ENCODE measurements around the gene SLC39A11. TPM values are rescaled to one million over a fixed set of nuclear protein-coding genes. Genes with fewer than 3 reads are reported as not detected.

Gene SLC39A11
- polyA plus RNA-seq, 1 donor from 2014 or later = 8.0 TPM

DNA sequence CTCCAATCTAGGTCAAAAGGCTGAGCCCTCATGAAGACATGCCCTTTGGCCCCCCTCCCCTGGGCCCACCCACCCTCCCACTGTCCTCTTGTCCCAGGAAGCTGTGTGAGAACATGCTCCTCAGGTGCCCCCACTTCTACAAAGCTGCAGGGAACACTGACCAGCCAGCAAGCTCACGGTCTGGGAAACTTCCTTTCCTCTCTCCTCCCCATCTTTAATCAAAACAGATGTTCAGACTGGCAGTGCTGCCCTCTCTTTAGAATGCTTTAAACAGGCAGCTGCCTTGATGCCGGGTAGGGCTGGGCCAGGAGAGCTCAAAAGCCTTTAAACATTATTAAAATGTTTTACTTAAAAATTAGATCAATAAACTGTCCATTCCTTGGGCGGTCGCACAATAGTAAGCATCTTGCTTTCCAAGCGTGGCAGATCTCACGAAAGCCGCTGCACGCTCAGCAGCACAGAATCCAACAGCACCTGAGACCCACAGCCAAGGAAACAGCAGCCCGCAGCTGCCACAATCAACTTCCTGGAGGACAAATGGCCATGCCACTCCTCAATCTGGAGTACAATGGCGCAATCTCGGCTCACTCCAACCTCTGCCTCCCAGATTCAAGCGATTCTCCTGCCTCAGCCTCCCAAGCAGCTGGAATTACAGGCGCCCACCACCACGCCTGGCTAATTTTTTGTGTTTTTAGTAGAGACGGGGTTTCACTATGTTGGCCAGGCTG is 399.2 kb downstream of the SLC39A11 start:
- no peak overlapping the region for H3K27ac ChIP-seq (ENCODE audit: low read length)
- no peak for TF ChIP-seq POLR2AphosphoS5 (IDR thresholded peaks at IDR 0.05)
- no peak for TF ChIP-seq CTCF (IDR thresholded peaks at IDR 0.05; ENCODE audit: poor library complexity, severe bottlenecking)
- no peak for TF ChIP-seq EZH2 (IDR thresholded peaks at IDR 0.05; ENCODE audit: borderline replicate concordance, insufficient read depth, low read length, poor library complexity, severe bottlenecking)
- TF ChIP-seq RAD21 (conservative IDR thresholded peaks at IDR 0.05) = no peak
- TF ChIP-seq SMC3 (conservative IDR thresholded peaks at IDR 0.05; ENCODE audit: poor library complexity) = no peak
- TF ChIP-seq, protein P1, sequence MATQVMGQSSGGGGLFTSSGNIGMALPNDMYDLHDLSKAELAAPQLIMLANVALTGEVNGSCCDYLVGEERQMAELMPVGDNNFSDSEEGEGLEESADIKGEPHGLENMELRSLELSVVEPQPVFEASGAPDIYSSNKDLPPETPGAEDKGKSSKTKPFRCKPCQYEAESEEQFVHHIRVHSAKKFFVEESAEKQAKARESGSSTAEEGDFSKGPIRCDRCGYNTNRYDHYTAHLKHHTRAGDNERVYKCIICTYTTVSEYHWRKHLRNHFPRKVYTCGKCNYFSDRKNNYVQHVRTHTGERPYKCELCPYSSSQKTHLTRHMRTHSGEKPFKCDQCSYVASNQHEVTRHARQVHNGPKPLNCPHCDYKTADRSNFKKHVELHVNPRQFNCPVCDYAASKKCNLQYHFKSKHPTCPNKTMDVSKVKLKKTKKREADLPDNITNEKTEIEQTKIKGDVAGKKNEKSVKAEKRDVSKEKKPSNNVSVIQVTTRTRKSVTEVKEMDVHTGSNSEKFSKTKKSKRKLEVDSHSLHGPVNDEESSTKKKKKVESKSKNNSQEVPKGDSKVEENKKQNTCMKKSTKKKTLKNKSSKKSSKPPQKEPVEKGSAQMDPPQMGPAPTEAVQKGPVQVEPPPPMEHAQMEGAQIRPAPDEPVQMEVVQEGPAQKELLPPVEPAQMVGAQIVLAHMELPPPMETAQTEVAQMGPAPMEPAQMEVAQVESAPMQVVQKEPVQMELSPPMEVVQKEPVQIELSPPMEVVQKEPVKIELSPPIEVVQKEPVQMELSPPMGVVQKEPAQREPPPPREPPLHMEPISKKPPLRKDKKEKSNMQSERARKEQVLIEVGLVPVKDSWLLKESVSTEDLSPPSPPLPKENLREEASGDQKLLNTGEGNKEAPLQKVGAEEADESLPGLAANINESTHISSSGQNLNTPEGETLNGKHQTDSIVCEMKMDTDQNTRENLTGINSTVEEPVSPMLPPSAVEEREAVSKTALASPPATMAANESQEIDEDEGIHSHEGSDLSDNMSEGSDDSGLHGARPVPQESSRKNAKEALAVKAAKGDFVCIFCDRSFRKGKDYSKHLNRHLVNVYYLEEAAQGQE (IDR thresholded peaks at IDR 0.05; ENCODE audit: borderline replicate concordance) = no peak
- TF ChIP-seq MXI1 (conservative IDR thresholded peaks at IDR 0.05; ENCODE audit: poor library complexity, severe bottlenecking) = no peak
- no peak for TF ChIP-seq TAF1 (IDR thresholded peaks at IDR 0.05; ENCODE audit: low read depth)
- TF ChIP-seq EP300 (conservative IDR thresholded peaks at IDR 0.05; ENCODE audit: poor library complexity, severe bottlenecking) = no peak
- H3K9ac ChIP-seq (ENCODE audit: low read length) = no peak overlapping the region

DNA sequence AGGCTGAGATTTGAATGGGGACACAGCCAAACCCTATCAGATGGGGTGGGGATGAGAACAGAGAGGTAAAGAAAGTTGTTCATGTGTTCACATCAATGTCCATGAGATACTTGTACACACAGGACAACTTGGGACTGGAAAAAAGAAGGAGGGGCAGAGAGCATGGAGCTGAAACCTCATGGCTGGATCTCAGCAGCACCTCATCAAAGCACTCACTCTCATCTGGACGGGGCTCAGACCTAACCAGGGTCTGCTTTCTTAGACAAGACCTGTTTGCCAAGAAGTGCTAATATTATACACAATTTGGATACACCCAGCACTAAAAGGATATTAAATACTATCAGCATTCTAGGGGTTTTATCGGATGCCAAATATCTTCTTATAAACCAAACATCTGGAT is 399.8 kb downstream of the SLC39A11 start:
- Histone ChIP-seq H3F3A (ENCODE audit: insufficient read depth, low read length, poor library complexity, severe bottlenecking) (no peaks in the 10 kb centered on the region), H3K4me2 (ENCODE audit: low read length) (no peak overlapping the region), H4K20me1 (ENCODE audit: insufficient read depth) (no peaks in the 10 kb centered on the region), H3K4me3 (ENCODE audit: low read length) (no peak overlapping the region), H3K27me3 (ENCODE audit: insufficient read depth, low read depth, low read length) (no peaks in the 10 kb centered on the region), H3K9ac (ENCODE audit: low read length) (no peak overlapping the region), H3K27ac (ENCODE audit: low read length) (no peak overlapping the region), H3K79me2 (replicated peaks; ENCODE audit: insufficient read depth, low read length) (no peaks in the 10 kb centered on the region), H3K9me2 (ENCODE audit: insufficient read depth, low read length) (no peaks in the 10 kb centered on the region), H2AFZ (ENCODE audit: low read depth, low read length) (no peak overlapping the region), H3K9me3 (ENCODE audit: low read length) (no peaks in the 10 kb centered on the region), H3K36me3 (ENCODE audit: insufficient read depth, low read length) (no peaks in the 10 kb centered on the region)
- TF ChIP-seq RAD21 (conservative IDR thresholded peaks at IDR 0.05) (no peak), POLR2AphosphoS5 (IDR thresholded peaks at IDR 0.05) (no peak), MXI1 (conservative IDR thresholded peaks at IDR 0.05; ENCODE audit: poor library complexity, severe bottlenecking) (no peak), SMC3 (conservative IDR thresholded peaks at IDR 0.05; ENCODE audit: poor library complexity) (no peak), TAF1 (IDR thresholded peaks at IDR 0.05; ENCODE audit: low read depth) (no peak), EP300 (conservative IDR thresholded peaks at IDR 0.05; ENCODE audit: poor library complexity, severe bottlenecking) (no peak), CTCF (IDR thresholded peaks at IDR 0.05; ENCODE audit: poor library complexity, severe bottlenecking) (no peak), EZH2 (IDR thresholded peaks at IDR 0.05; ENCODE audit: borderline replicate concordance, insufficient read depth, low read length, poor library complexity, severe bottlenecking) (no peak)
- TF ChIP-seq, protein P1 (IDR thresholded peaks at IDR 0.05; ENCODE audit: borderline replicate concordance) = no peak

More for the DNA sequence above, 399.2 kb downstream of the SLC39A11 start:
- Histone ChIP-seq H4K20me1 (ENCODE audit: insufficient read depth) (no peaks in the 10 kb centered on the region), H3K4me3 (ENCODE audit: low read length) (no peak overlapping the region), H3K27me3 (ENCODE audit: insufficient read depth, low read depth, low read length) (no peaks in the 10 kb centered on the region), H3F3A (ENCODE audit: insufficient read depth, low read length, poor library complexity, severe bottlenecking) (no peaks in the 10 kb centered on the region), H3K4me2 (ENCODE audit: low read length) (no peak overlapping the region), H3K79me2 (replicated peaks; ENCODE audit: insufficient read depth, low read length) (no peaks in the 10 kb centered on the region), H3K9me3 (ENCODE audit: low read length) (no peaks in the 10 kb centered on the region), H2AFZ (ENCODE audit: low read depth, low read length) (no peak overlapping the region), H3K9me2 (ENCODE audit: insufficient read depth, low read length) (no peaks in the 10 kb centered on the region), H3K36me3 (ENCODE audit: insufficient read depth, low read length) (no peaks in the 10 kb centered on the region)
